Activated CD8-positive, alpha-beta T cell treated with anti-CD3 and anti-CD28 coated beads, Interleukin-2, amount 10 ng/mL, durations not matched to agents 7 days and 5 days (primary cell): ENCODE data around the gene PRKACA. TPM values are rescaled to one million over a fixed set of nuclear protein-coding genes. Genes with fewer than 3 reads are reported as not detected.
A peak's percentile ranks its signal among the peaks of the same experiment; 100 is the strongest.

ENCODE experiments used
- ATAC-seq: fragments of 150-1000 bp; cut with Tn5 transposase; one replicate; pipeline ENCODE4 v1.10.0; 2021; ENCODE audit warnings: moderate library complexity
- CTCF ChIA-PET: fragments of 350-600 bp; sonication (Branson Sonifier 250); formaldehyde crosslinking; loops from one replicate; lab custom pipeline; 2021; ENCODE audit warnings: antibody characterized with exemption; lab: Charles Lee
- POLR2A ChIA-PET: fragments of 350-600 bp; sonication (Branson Sonifier 250); formaldehyde crosslinking; loops from one replicate; lab custom pipeline; 2021; ENCODE audit warnings: antibody characterized with exemption; lab: Charles Lee
- DNase-seq: peaks from one replicate; pipeline ENCODE4 v3.0.0-alpha.2; 2020
- H3K27ac Mint-ChIP-seq: one replicate; pipeline ENCODE4 v1.8.0; 2021; ENCODE audit warnings: mild to moderate bottlenecking, mixed read lengths
- H3K27me3 Mint-ChIP-seq: one replicate; pipeline ENCODE4 v1.8.0; 2021; ENCODE audit warnings: low read depth, mixed read lengths
- H3K36me3 Mint-ChIP-seq: one replicate; pipeline ENCODE4 v1.8.0; 2021; ENCODE audit warnings: low read depth, mixed read lengths
- H3K4me1 Mint-ChIP-seq: one replicate; pipeline ENCODE4 v1.8.0; 2021; ENCODE audit warnings: low read depth, mixed read lengths
- H3K4me3 Mint-ChIP-seq: one replicate; pipeline ENCODE4 v1.8.0; 2021; ENCODE audit warnings: mild to moderate bottlenecking, mixed read lengths
- H3K9me3 Mint-ChIP-seq: one replicate; pipeline ENCODE4 v1.8.0; 2022; ENCODE audit warnings: mixed read lengths; ENCODE audit not compliant: insufficient read depth
- total RNA-seq, 2 experiments: library from RNA; stranded (reverse); gene quantifications; one replicate each; pipeline ENCODE4 v1.2.3, GENCODE V29; 2021

PRKACA gene
- total RNA-seq, 2 experiments from 2014 or later: 69.2 to 72.4 TPM

GRCh38 chr19:14091813-14092462 lies 25.6 kb downstream of the PRKACA start:
- POLR2A ChIA-PET: interaction anchor here (0.8 to 1.6 kb wide), 3 partner anchors 19 to 45 kb away, joined by 3 to 7 read pairs (median 4); partner anchors contain the start of genes ASF1B and MISP3
- Mint-ChIP-seq H3K27me3 (no peaks in the 10 kb centered on the region), H3K4me1 (peaks cover 24% of the 10 kb centered on the region), H3K9me3 (peaks cover 7% of the 10 kb centered on the region), H3K27ac (peak overlapping the region; percentile 96), H3K4me3 (peak overlapping the region; percentile 93), H3K36me3 (peaks cover 37% of the 10 kb centered on the region)
- peak; percentile 64 for DNase-seq
- ATAC-seq: peak; percentile 5
- CTCF ChIA-PET: interaction anchor here (0.6 to 1.7 kb wide), 9 partner anchors 9 to 213 kb away, joined by 3 to 11 read pairs (median 3); partner anchors contain the start of gene ASF1B

- POLR2A ChIA-PET: interaction anchor here (0.8 to 1.6 kb wide), 3 partner anchors 19 to 46 kb away, joined by 3 to 7 read pairs (median 4); partner anchors contain the start of genes ASF1B and MISP3
These were observed 26.3 kb downstream of the PRKACA start for GRCh38 chr19:14091081-14091812.

GRCh38 chr19:14090509-14091080 lies 27.0 kb downstream of the PRKACA start, which contains the start of gene SAMD1:
Gene SAMD1 (minus strand): TSS chr19:14090751.
- H3K4me3 Mint-ChIP-seq: peak within 1 kb of the TSS; percentile 93
- H3K27ac Mint-ChIP-seq: peak within 1 kb of the TSS; percentile 96
- CTCF ChIA-PET: interaction anchor here (1.3 to 1.7 kb wide), 3 partner anchors 17 to 208 kb away, joined by 3 to 11 read pairs (median 5); partner anchors contain the start of gene ASF1B
- peaks cover 24% of the 10 kb centered on the region for H3K4me1 Mint-ChIP-seq
- H3K27me3 Mint-ChIP-seq: no peaks in the 10 kb centered on the region
- peak; percentile 92 for DNase-seq
- peak; percentile 66 for ATAC-seq
- H3K9me3 Mint-ChIP-seq: peaks cover 7% of the 10 kb centered on the region
- POLR2A ChIA-PET: interaction anchor here (1.0 to 1.6 kb wide), 2 partner anchors 9 to 46 kb away, joined by 3 to 7 read pairs; partner anchors contain the start of gene ASF1B
- peaks cover 33% of the 10 kb centered on the region for H3K36me3 Mint-ChIP-seq

More at GRCh38 chr19:14091081-14091812, 26.3 kb downstream of the PRKACA start:
- DNase-seq: peak; percentile 65
- Mint-ChIP-seq H3K4me3 (peak overlapping the region; percentile 93), H3K27me3 (no peaks in the 10 kb centered on the region), H3K4me1 (peaks cover 24% of the 10 kb centered on the region), H3K36me3 (peaks cover 33% of the 10 kb centered on the region), H3K27ac (peak overlapping the region; percentile 96), H3K9me3 (peaks cover 7% of the 10 kb centered on the region)
- ATAC-seq: peak; percentile 78
- CTCF ChIA-PET: interaction anchor here (0.6 to 1.7 kb wide), 8 partner anchors 9 to 209 kb away, joined by 3 to 11 read pairs (median 4); partner anchors contain the start of gene ASF1B

DNA sequence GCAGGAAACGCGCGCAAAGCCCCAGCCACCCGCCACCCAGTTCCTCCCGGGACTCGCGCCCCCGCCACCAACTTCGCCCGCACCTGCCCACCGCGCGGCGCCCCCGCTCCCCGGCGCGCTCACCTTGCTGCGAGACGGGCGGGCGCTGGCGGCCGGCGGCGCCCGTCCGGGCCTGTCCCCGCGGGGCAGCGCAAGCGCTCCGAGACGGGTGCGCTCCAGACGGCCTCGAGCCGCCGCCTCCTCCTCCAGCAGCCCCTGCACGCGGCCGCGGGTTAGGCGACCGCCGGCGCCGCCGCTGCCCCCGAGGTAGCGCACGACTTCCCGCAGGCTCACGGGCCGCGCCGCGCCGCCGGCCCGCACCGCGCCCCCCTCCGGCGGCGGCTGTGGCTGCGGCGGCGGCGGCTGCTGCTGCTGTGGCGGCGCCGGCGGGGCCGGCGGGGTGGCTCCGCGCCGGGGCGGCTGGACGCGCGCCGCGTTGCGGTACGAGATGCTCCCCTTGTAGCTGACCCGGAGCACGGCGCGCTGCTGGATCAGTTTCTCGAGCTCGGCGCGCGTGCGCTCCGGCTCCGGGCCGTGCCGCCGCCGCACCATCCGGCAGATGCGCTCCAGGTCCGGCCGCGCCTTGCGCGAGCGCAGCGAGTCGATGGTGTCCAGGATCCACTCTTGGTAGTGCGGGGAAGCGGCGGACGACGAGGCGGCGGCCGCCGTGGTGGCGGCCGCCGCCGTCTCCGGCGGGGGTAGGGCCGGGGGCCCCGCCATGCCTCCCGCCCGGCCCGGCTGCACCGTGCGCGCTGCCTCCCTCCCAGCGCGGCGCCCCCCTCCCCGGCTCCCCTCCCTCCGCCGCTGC lies 27.7 kb downstream of the PRKACA start:
- CTCF ChIA-PET: interaction anchor here (0.6 to 1.4 kb wide), 2 partner anchors 8 to 29 kb away, joined by 3 read pairs; no protein-coding TSS in a partner anchor
- H3K27ac Mint-ChIP-seq: peak overlapping the region; percentile 66
- H3K27me3 Mint-ChIP-seq: no peaks in the 10 kb centered on the region
- H3K4me3 Mint-ChIP-seq: peak overlapping the region; percentile 78
- POLR2A ChIA-PET: interaction anchor here (1.0 kb wide), 1 partner anchor 8 kb away, joined by 3 read pairs; no protein-coding TSS in a partner anchor
- H3K9me3 Mint-ChIP-seq: peaks cover 7% of the 10 kb centered on the region
- H3K36me3 Mint-ChIP-seq: peaks cover 33% of the 10 kb centered on the region
- ATAC-seq (peak; percentile 19), DNase-seq (peak; percentile 56)
- peaks cover 24% of the 10 kb centered on the region for H3K4me1 Mint-ChIP-seq

DNA sequence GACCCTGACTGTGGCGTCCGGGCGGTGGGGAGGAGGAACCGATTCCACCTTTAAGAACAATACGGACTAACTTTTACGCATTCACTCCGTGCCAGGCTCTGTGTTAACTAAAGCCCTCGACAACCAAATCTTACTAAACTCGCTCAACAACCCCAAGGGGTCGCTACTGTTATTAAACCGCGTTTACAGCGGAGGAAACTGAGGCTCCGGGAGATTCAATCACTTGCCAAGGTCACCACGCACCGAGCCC lies 28.2 kb downstream of the PRKACA start:
- peak overlapping the region; percentile 66 for H3K27ac Mint-ChIP-seq
- CTCF ChIA-PET: interaction anchor here (1.4 kb wide), 1 partner anchor 29 kb away, joined by 3 read pairs; no protein-coding TSS in a partner anchor
- POLR2A ChIA-PET: no interaction called here
- ATAC-seq (no peak), DNase-seq (no peak)
- peak overlapping the region; percentile 69 for H3K4me3 Mint-ChIP-seq
- H3K4me1 Mint-ChIP-seq: peaks cover 24% of the 10 kb centered on the region
- H3K9me3 Mint-ChIP-seq: peaks cover 7% of the 10 kb centered on the region
- H3K36me3 Mint-ChIP-seq: peaks cover 33% of the 10 kb centered on the region
- H3K27me3 Mint-ChIP-seq: no peaks in the 10 kb centered on the region

- Mint-ChIP-seq H3K27ac (peak overlapping the region; percentile 66), H3K9me3 (peaks cover 7% of the 10 kb centered on the region), H3K27me3 (no peaks in the 10 kb centered on the region), H3K36me3 (peaks cover 33% of the 10 kb centered on the region), H3K4me1 (peaks cover 24% of the 10 kb centered on the region), H3K4me3 (peak overlapping the region; percentile 69)
- POLR2A ChIA-PET: no interaction called here
- no peak for DNase-seq
- CTCF ChIA-PET: interaction anchor here (1.4 kb wide), 1 partner anchor 28 kb away, joined by 3 read pairs; no protein-coding TSS in a partner anchor
- no peak for ATAC-seq
These were observed 28.7 kb downstream of the PRKACA start for GRCh38 chr19:14088634-14089411.

DNA sequence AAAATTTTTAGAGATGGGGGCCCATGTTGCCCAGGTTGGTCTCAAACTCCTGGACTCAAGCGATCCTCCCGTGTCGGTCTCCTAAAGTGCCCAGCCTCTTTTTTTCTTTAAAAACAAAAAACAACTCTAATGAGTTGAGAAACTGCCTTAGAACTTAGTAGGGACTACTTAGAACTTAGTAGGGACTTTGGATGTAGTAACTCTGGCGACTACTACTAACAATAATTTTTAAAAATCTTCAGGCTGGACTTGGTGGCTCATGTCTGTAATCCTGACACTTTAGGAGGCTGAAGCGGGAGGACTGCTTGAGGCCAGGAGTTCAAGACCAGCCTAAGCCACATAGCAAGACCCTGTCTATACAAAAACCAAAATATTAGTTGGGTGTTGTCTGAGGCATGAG lies 31.5 kb downstream of the PRKACA start:
- Mint-ChIP-seq H3K27me3 (no peaks in the 10 kb centered on the region), H3K4me3 (no peak overlapping the region), H3K9me3 (no peaks in the 10 kb centered on the region), H3K36me3 (peaks cover 22% of the 10 kb centered on the region), H3K27ac (no peak overlapping the region), H3K4me1 (peaks cover 20% of the 10 kb centered on the region)
- DNase-seq (no peak), ATAC-seq (no peak)
- CTCF ChIA-PET: no interaction called here
- POLR2A ChIA-PET: no interaction called here

DNA sequence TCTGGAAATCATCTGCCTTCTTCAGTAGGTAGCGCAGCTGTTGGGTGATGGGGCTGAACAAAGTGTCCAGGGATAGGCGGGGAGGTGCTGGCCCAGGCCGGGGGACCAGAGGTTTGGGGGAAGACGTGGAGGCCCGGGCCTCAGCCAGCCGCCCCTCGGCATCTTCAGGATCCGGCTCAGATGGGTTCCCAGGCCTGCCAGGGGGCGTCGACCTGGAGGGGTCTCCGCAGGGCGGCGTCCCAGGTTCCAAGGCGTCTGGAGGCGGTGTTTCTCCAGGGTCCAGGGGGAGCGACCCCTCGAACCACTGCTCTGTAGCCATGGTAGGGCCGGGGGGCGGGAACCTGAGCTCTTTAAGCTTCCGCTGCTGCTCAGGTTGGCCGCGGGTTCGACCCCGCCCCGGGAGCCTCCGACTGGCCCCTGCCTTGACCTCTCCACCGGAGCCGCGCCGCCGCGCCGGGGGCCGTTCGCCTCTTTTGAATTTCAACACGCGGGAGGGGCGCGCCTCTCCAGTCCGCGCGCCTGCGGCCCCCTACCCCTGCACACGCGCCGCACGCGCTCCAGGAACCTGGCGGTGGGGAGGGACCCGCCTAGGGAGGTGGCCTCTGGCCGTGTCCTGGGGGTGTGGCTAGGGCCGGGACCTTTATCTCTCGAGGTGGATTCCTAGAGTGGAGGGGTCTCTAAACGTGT lies 32.1 kb downstream of the PRKACA start, which contains the start of gene C19orf67:
Gene C19orf67, minus strand, starts transcription at position 475 of the 687 bp plus-strand sequence. Its CDS starts 156 bp downstream, at position 319.
- ATAC-seq: no peak
- Mint-ChIP-seq H3K36me3 (peaks cover 22% of the 10 kb centered on the region), H3K27ac (no peak within 1 kb of the TSS), H3K27me3 (no peaks in the 10 kb centered on the region), H3K4me3 (no peak within 1 kb of the TSS), H3K4me1 (peaks cover 24% of the 10 kb centered on the region), H3K9me3 (no peaks in the 10 kb centered on the region)
- ChIA-PET CTCF (interaction anchor here (0.7 to 2.0 kb wide), 2 partner anchors 51 to 223 kb away, joined by 3 to 4 read pairs; partner anchors contain the start of gene ASF1B), POLR2A (interaction anchor here (1.0 kb wide), 1 partner anchor 337 kb away, joined by 4 read pairs; a partner anchor contains a TSS)
- DNase-seq: no peak

DNA sequence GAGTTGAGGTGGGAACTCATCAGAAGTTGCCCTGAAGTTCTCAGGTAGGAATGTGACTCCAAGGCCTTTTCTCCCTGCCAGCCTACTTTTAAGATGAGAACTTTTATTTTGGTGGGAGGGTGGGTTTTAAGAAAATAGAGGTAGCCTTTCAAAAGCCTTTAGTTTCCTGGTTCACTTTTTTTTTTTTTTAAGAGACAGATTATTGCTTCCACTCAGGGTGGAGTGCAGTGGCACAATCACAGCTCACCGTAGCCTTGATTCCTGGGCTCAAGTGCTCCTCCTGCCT lies 34.9 kb downstream of the PRKACA start:
- ChIA-PET CTCF (interaction anchor here (0.6 to 3.0 kb wide), 9 partner anchors 7 to 220 kb away, joined by 3 to 15 read pairs (median 7); partner anchors contain the start of genes ASF1B and MISP3), POLR2A (interaction anchor here (0.6 to 0.9 kb wide), 2 partner anchors 221 to 932 kb away, joined by 3 read pairs; partner anchors contain the start of genes IER2 and STX10)
- peaks cover 18% of the 10 kb centered on the region for H3K4me1 Mint-ChIP-seq
- H3K4me3 Mint-ChIP-seq: no peak overlapping the region
- ATAC-seq: no peak
- no peaks in the 10 kb centered on the region for H3K9me3 Mint-ChIP-seq
- H3K36me3 Mint-ChIP-seq: peaks cover 6% of the 10 kb centered on the region
- no peak for DNase-seq
- H3K27ac Mint-ChIP-seq: no peak overlapping the region
- no peaks in the 10 kb centered on the region for H3K27me3 Mint-ChIP-seq
